Heart right ventricle (tissue), 16 donors: ENCODE results near the gene YES1. TPM values are rescaled to one million over a fixed set of nuclear protein-coding genes. Genes with fewer than 3 reads are reported as not detected.
A peak's percentile ranks its signal among the peaks of the same experiment; 100 is the strongest.
"Not testable (repeated sequence)": the region's sequence is repeated elsewhere in the genome, so short reads cannot be mapped to it uniquely, and the experiment has no call there.

ENCODE experiments used
- ATAC-seq, 8 donors: fragments of 200-7000 bp; cut with Tn5 transposase; one replicate each; pipeline ENCODE4 v1.9.1; 2020; ENCODE audit warnings: mild to moderate bottlenecking in 8 of 8, moderate library complexity in 8 of 8, moderate number of reproducible peaks in 1 of 8
- DNase-seq, 2 donors: peaks; one replicate each; pipeline ENCODE4 v3.0.0-alpha.2; 2020
- H3K27ac ChIP-seq, 10 donors: fragments of 200-600 bp; sonication (generic) in 2 of 10; one replicate each; pipeline versions ENCODE4 v1.5.0 to v1.8.0; 2020 to 2022; ENCODE audit warnings: mild to moderate bottlenecking in 3 of 10
- H3K27me3 ChIP-seq, 7 donors: fragments of 200-600 bp; one replicate each; pipeline ENCODE4 v1.8.0; 2021 to 2022; ENCODE audit warnings: mild to moderate bottlenecking in 2 of 7
- H3K36me3 ChIP-seq, 9 donors: fragments of 200-600 bp; sonication (generic) in 1 of 9; one replicate each; pipeline versions ENCODE4 v1.5.0 to v1.8.0; 2020 to 2022; ENCODE audit warnings: mild to moderate bottlenecking in 2 of 9
- H3K4me1 ChIP-seq, 9 donors: fragments of 200-600 bp; sonication (generic) in 1 of 9; one replicate each; pipeline versions ENCODE4 v1.5.0 to v1.8.0; 2020 to 2022; ENCODE audit warnings: mild to moderate bottlenecking in 4 of 9
- H3K4me3 ChIP-seq, 10 donors: fragments of 200-600 bp; sonication (generic) in 2 of 10; one replicate each; pipeline versions ENCODE4 v1.5.0 to v1.8.0; 2020 to 2022; ENCODE audit warnings: mild to moderate bottlenecking in 7 of 10, moderate library complexity in 2 of 10
- H3K9me3 ChIP-seq, 11 donors: fragments of 200-600 bp in 10 of 11; sonication (generic) in 2 of 11; one replicate each; pipeline versions ENCODE4 v1.5.0 to v1.8.0; 2013 to 2022; ENCODE audit warnings: mild to moderate bottlenecking in 2 of 11, control low read depth in 1 of 11, moderate library complexity in 1 of 11
- WGBS, 2 donors: extraction: QIAGEN DNeasy Blood & Tissue Kit; methylation state at CpG; one replicate each; pipeline ENCODE4 v1.1.7; 2013; ENCODE audit warnings: inconsistent platforms in 1 of 2; 5-methylcytosine and 5-hydroxymethylcytosine counted together
- intact Hi-C, 10 donors: fragments of 100-400 bp; cut with DNase I; formaldehyde crosslinking; loops; one replicate each; pipeline versions ENCODE4 v1.11.1 to v1.14.2; 2022
- polyA plus RNA-seq, 2 donors: library from polyadenylated mRNA; stranded (reverse); fragments of 200-250 nt; gene quantifications; one replicate each; pipeline ENCODE4 v1.2.3, GENCODE V29; 2013
- total RNA-seq, 10 donors: library from RNA; stranded (reverse); fragmentation: NEBNext Ultra II Directional in 3 of 10; extraction: Animal tissue kit (Norgen Biotek cat#: 25700) in 3 of 10; gene quantifications; one replicate each; pipeline versions ENCODE4 v1.2.1 to v1.2.4, GENCODE V29; 2021 to 2023
- TF ChIP-seq, protein P1 (sequence below), 9 donors: fragments of 200-600 bp; sonication (generic) in 2 of 9; IDR thresholded peaks; one replicate each; pipeline versions ENCODE4 v1.5.0 to v1.8.0; 2021 to 2022; ENCODE audit warnings: antibody characterized with exemption in 9 of 9, mild to moderate bottlenecking in 5 of 9, moderate library complexity in 1 of 9
- donor health status: Arrhythmogenic right ventricular cardiomyopathy.
- donor health status: ischemic (EF 13 %, LVEDD 7.1; RV severe dilation, severe dysfunction).
- donor health status: healthy with polysubstance abuse.
- donor health status: DM: no; HTN: yes; CAD: no.
- donor health status: DM: no; HTN: no; CAD: no.
- donor health status: ischemic (EF 25% LVEDD 6.9; RV normal size, moderate dysfunction).
- donor health status: ischemic (EF 25% LVEDD 5.7; RV mildly dilated, moderate dysfunction).
- donor health status: healthy.
- donor health status: DM: yes; HTN: yes; CAD: no.
- donor health status: Ischemic cardiomyopathy.
- donor health status: ischemic (EF 35%, LVEDD 5.7; RV mildly dilated, moderate dysfunction).
- donor health status: nonischemic (EF 11% LVEDD 7.7; RV severe dilation, severe dysfunction).
- donor health status: DM: yes; HTN: yes; CAD: no.
- donor health status: PGD.
- donor health status: ischemic (EF 29% LVEDD 5.4; RV normal size, mild dysfunction).
- donor health status: nonischemic (EF 23%, LVEDD 6.1; RV moderate dilation, normal function).

Gene YES1
- total and polyA plus RNA-seq, 12 donors: 10.3 to 31.5 (median 21.7) TPM

GRCh38 chr18:811182-811891 lies 705 bp downstream of the YES1 start:
- Histone ChIP-seq H3K9me3 (no peaks in the 10 kb centered on the region), H3K4me1 (peaks cover 0 to 68% (median 46%) of the 10 kb centered on the region in 9 donors), H3K27me3 (peaks cover 0 to 83% (median 0%) of the 10 kb centered on the region in 7 donors), H3K4me3 (peak overlapping the region; percentile 74 to 98 (median 90)), H3K36me3 (no peaks in the 10 kb centered on the region), H3K27ac (peak overlapping the region; percentile 61 to 98 (median 96))
- WGBS, 2 donors: 0 to 1% methylated on average over 30 of the region's 30 CpGs
- intact Hi-C loops: loop anchor here in 4 of 10 donors (5.0 to 10.0 kb wide), 5 partner anchors 44 to 537 kb away; no protein-coding TSS in a partner anchor
- no peak for DNase-seq
- TF ChIP-seq, protein P1, sequence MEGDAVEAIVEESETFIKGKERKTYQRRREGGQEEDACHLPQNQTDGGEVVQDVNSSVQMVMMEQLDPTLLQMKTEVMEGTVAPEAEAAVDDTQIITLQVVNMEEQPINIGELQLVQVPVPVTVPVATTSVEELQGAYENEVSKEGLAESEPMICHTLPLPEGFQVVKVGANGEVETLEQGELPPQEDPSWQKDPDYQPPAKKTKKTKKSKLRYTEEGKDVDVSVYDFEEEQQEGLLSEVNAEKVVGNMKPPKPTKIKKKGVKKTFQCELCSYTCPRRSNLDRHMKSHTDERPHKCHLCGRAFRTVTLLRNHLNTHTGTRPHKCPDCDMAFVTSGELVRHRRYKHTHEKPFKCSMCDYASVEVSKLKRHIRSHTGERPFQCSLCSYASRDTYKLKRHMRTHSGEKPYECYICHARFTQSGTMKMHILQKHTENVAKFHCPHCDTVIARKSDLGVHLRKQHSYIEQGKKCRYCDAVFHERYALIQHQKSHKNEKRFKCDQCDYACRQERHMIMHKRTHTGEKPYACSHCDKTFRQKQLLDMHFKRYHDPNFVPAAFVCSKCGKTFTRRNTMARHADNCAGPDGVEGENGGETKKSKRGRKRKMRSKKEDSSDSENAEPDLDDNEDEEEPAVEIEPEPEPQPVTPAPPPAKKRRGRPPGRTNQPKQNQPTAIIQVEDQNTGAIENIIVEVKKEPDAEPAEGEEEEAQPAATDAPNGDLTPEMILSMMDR (IDR thresholded peaks at IDR 0.05): no peak
- ATAC-seq: peak in 6 of 8 donors; percentile 0 to 7 (median 2)

GRCh38 chr18:809985-810642 lies 1.9 kb downstream of the YES1 start:
- TF ChIP-seq, protein P1 (IDR thresholded peaks at IDR 0.05): no peak
- no peak for ATAC-seq
- Histone ChIP-seq H3K4me3 (peak overlapping the region in 9 of 10 donors; percentile 74 to 98 (median 91)), H3K27ac (peak overlapping the region in 3 of 10 donors; percentile 86 to 98 (median 97)), H3K27me3 (peaks cover 0 to 83% (median 0%) of the 10 kb centered on the region in 7 donors), H3K9me3 (no peaks in the 10 kb centered on the region), H3K36me3 (no peaks in the 10 kb centered on the region), H3K4me1 (peaks cover 0 to 80% (median 56%) of the 10 kb centered on the region in 9 donors)
- no peak for DNase-seq
- intact Hi-C loops: loop anchor here in 4 of 10 donors (5.0 to 10.0 kb wide), 6 partner anchors 38 to 535 kb away; no protein-coding TSS in a partner anchor
- WGBS, 2 donors: 57 to 63% methylated on average over 6 of the region's 6 CpGs

DNA sequence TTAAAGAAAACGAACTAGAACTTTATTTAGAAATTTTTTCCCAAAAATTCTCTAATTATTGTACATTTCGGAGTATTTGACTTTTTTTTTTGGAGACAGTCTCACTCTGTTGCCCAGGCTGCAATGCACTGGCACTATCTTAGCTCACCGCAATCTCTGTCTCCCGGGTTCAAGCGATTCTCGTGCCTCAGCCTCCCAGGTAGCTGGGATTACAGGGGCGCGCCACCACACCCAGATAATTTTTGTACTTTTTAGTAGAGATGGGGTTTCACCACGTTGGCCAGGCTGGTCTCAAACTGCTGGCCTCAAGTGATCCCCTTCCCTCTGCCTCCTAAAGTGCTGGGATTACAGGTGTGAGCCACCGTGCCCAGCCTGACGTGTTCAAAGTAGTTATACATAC lies 2.8 kb downstream of the YES1 start:
- 93 to 95% methylated on average over 11 of the region's 11 CpGs for WGBS, 2 donors
- peak overlapping the region in 1 of 10 donors; percentile 97 for H3K27ac ChIP-seq
- H3K4me3 ChIP-seq, ATAC-seq, H3K9me3 ChIP-seq, DNase-seq, H3K36me3 ChIP-seq: not testable (repeated sequence)
- H3K4me1 ChIP-seq: peaks cover 0 to 80% (median 60%) of the 10 kb centered on the region in 9 donors
- peaks cover 0 to 81% (median 0%) of the 10 kb centered on the region in 7 donors for H3K27me3 ChIP-seq
- intact Hi-C loops: loop anchor here in 1 of 10 donors (5.0 kb wide), 1 partner anchor 37 kb away; no protein-coding TSS in a partner anchor

DNA sequence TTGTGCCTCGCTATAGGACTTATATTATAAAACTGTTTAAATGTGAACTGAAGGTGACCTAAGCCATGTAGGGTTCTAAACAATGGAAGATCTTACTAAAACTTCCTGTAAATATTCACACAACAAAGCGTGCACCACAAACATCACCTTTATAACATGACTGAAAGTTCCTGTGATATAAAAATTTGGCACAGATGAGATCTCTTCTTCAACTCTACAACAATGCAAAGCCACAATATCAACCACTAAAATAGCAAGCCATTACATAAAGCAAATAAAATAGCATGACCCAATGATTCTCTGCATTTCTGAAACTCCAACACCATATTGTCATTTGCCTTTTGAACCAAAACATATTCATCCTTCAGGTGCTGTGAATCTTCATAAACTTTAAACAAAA lies 3.5 kb downstream of the YES1 start:
- Histone ChIP-seq H3K27ac (peak overlapping the region in 8 of 10 donors; percentile 17 to 72 (median 34)), H3K36me3 (no peaks in the 10 kb centered on the region), H3K4me3 (peak overlapping the region in 2 of 10 donors; percentile 5 to 16), H3K9me3 (no peaks in the 10 kb centered on the region), H3K27me3 (peaks cover 0 to 85% (median 0%) of the 10 kb centered on the region in 7 donors), H3K4me1 (peaks cover 0 to 80% (median 58%) of the 10 kb centered on the region in 9 donors)
- TF ChIP-seq, protein P1 (IDR thresholded peaks at IDR 0.05): no peak
- ATAC-seq (no peak), DNase-seq (no peak)
- intact Hi-C loops: loop anchor here in 1 of 10 donors (5.0 kb wide), 1 partner anchor 36 kb away; no protein-coding TSS in a partner anchor
- 59 to 60% methylated on average over 2 of the region's 2 CpGs for WGBS, 2 donors
